DMS53 (cell line): ENCODE measurements around the gene LMNA.
A peak's percentile ranks its signal among the peaks of the same experiment; 100 is the strongest.
"Not testable (repeated sequence)": the region's sequence is repeated elsewhere in the genome, so short reads cannot be mapped to it uniquely, and the experiment has no call there.

Experiments used
- DNase-seq: peaks from one replicate; lab custom pipeline; 2025; lab: John Stamatoyannopoulos, UW

The LMNA gene

GRCh38 chr1:156164125-156164831 lies 49.8 kb downstream of the LMNA start:
- no peak for DNase-seq

DNA sequence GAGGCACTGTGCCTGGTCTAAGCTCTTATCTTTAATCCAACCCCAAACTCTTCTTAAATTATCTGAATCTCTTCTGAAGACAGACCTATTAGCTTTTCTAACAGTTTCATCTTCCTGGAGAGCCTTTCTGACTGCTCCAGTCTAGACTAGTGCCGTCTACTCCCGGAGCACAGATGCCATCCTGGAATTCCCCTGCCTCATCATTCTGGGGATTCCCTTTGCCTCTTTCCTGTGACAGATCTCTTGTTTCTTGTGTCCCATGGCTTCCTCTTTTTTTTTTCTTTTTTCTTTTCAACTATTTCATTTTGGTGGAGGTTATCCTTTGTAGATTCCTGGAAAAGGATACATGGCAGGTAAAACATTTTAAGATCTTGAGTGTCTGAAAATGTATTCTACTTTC lies 50.6 kb downstream of the LMNA start:
- DNase-seq = peak; percentile 42

DNA sequence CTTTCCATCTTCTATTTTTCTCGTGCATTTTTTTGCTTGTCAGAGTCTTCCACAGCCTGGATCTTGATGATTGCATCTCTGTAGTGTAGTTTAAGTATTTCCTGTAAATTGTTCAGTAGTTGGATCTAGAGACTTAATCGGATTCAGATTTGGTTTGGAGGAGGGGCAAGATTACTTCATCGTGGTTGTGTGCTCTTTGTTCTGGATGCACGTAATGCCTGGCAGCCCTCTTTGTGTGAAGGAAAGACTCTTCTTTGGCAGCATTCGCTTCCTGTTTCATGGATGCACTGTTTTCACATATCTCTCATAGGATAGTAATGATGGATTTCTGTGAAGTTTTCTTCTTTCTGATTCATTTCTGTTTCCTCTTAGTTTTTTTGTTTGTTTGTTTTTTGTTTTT lies 53.0 kb downstream of the LMNA start:
- no peak for DNase-seq

DNA sequence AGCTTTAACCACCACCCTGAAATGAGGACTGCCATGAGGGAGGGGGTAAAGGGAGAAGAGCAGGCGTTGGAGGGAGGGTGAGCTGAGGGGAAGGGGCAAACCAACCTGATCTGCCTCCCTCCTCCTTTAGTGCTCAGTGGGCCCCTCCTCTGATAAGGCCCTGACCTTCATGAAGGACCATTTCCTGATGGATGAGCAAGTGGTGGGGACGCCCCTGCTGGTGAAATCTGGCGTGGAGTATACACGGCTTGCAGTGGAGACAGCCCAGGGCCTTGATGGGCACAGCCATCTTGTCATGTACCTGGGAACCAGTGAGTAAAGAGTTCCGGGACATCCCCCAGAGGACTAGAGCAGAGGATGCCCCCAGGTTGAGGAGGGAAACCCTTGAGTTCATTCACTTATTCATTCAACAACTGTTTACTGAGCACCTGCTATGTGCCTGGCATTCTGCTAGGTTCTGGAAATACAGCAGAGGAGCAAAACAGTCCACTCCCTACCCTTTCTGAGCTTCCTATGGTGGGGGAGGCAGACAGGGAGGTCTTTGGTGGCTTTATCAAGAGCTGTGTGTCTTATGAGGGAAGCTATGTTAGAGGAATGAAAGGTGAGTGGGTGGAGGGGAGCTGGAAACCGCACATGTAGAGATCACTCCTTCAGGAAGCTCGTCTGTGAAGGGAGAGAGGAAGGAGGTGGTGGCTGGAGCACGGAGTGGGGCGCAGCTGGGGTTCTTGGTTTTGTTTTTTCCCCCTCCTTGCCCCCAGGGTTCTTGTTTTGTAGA lies 58.4 kb downstream of the LMNA start:
- DNase-seq = no peak

- no peak for DNase-seq
Observed at GRCh38 chr1:156176610-156177210, 62.2 kb downstream of the LMNA start.

GRCh38 chr1:156177919-156178654 lies 63.6 kb downstream of the LMNA start:
- DNase-seq = no peak

DNA sequence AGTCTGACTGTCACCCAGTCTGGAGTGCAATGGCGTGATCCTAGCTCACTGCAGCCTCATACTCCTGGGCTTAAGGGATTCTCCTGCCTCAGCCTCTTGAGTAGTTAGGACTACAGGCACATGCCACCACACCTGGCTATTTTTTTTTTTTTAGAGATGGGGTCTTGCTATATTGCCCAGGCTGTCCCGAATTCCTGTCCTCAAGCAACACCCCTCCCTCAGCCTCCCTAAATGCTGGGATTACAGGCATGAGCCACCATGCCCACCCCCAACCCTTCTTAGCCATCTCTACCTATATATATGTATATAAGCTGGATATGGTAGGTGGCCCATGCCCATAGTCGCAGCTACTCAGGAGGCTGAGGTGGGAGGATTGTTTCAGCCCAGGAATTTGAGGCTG lies 66.0 kb downstream of the LMNA start:
- no peak for DNase-seq

DNA sequence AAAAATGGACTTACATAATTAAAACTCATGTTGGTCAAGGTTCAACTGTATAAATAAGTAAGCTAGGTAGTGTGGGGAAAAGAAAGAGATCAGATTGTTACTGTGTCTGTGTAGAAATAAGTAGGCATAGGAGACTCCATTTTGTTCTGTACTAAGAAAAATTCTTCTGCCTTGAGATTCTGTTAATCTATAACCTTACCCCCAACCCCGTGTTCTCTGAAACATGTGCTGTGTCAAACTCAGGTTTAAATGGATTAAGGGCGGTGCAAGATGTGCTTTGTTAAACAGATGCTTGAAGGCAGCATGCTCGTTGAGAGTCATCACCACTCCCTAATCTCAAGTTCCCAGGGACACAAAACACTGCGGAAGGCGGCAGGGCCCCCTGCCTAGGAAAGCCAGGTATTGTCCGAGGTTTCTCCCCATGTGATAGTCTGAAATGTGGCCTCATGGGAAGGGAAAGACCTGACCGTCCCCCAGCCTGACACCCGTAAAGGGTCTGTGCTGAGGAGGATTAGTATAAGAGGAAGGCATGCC lies 66.9 kb downstream of the LMNA start:
- not testable (repeated sequence) for DNase-seq

GRCh38 chr1:156182010-156182779 lies 67.7 kb downstream of the LMNA start:
- not testable (repeated sequence) for DNase-seq

DNA sequence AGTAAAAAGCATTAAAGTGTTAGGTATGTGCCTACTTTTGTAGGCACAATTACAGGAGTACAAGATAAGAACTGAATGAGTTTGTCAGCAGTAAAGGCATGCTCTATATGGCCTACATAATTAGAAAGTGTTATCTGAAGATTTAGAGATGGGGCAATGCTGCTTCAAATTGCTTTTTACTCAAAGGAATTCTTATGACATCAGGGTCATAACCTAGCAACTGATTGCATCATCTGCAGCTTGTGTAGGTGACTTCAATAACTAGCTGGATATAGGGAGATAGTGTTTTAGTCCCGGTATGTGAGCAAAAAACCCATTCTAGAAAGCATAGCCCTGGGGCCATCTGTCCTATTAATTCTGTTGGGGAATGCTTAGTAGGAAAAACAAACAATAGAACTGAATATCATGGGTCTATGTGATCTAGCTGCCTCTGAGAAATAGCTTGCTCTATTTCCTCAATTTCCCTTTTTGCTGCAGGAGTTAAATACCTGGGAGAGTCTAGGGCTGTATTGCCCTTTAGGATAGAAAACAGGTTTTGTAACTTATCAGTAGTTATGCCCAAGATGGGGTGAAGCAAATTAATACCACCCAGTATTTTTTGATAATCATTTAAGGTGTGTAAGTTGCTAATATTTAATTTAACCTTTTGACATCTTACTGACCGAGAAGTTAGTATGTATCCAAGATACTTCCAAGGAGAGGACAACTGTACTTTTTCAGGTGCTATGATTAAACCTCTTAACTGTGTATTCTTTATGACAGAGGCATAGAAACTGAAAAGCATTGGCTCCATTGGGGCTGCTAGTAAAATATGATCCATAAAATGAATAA lies 72.1 kb downstream of the LMNA start:
- not testable (repeated sequence) for DNase-seq
